Testis (tissue), 3 donors: ENCODE measurements around the gene COL6A2. TPM values are rescaled to one million over a fixed set of nuclear protein-coding genes. Genes with fewer than 3 reads are reported as not detected.

Experiments used
- DNase-seq: peaks from one replicate; pipeline ENCODE4 v3.0.0-alpha.2; 2019
- H3K27ac ChIP-seq, 2 donors: fragments of 200-600 bp; sonication (generic); one replicate each; pipeline ENCODE4 v1.5.1; 2019
- H3K27me3 ChIP-seq: fragments of 200-600 bp; sonication (generic); one replicate; pipeline ENCODE4 v1.5.1; 2019
- H3K36me3 ChIP-seq: fragments of 200-600 bp; sonication (generic); one replicate; pipeline ENCODE4 v1.5.1; 2017; ENCODE audit warnings: low read depth; ENCODE audit errors: missing control alignments
- H3K4me1 ChIP-seq: fragments of 200-600 bp; sonication (generic); one replicate; pipeline ENCODE4 v1.5.1; 2019
- H3K4me3 ChIP-seq, 2 donors: fragments of 200-600 bp; sonication (generic); one replicate each; pipeline ENCODE4 v1.5.1; 2017 to 2019
- H3K9me3 ChIP-seq: fragments of 200-600 bp; sonication (generic); one replicate; pipeline ENCODE4 v1.5.1; 2017
- CTCF ChIP-seq, 3 experiments: fragments of 450-650 bp in 2 of 3; fragments of 200-600 bp in 1 of 3; sonication (generic) in 1 of 3; IDR thresholded peaks; one replicate each; pipeline ENCODE4 v1.5.1; 2016 to 2019; ENCODE audit warnings: antibody characterized with exemption in 3 of 3, mild to moderate bottlenecking in 2 of 3, moderate library complexity in 1 of 3
- POLR2A ChIP-seq: fragments of 450-650 bp; IDR thresholded peaks from one replicate; pipeline ENCODE4 v1.6.1; 2017; ENCODE audit warnings: antibody characterized with exemption, mild to moderate bottlenecking, moderate library complexity
- WGBS, 2 donors: methylation state at CpG; one replicate each; pipeline ENCODE4 v1.1.5; 2018; 5-methylcytosine and 5-hydroxymethylcytosine counted together
- intact Hi-C: fragments of 100-400 bp; cut with DNase I; formaldehyde crosslinking; loops from one replicate; pipeline ENCODE4 v1.15.1; 2023; ENCODE audit warnings: low total_unique reads
- polyA plus RNA-seq: library from polyadenylated mRNA; stranded (reverse); fragments of 350-450 nt; fragmentation: Illumina TruSeq; extraction: RNeasy Lipid Tissue Mini Kit (QIAGEN cat#74804); gene quantifications from one replicate; pipeline ENCODE4 v1.2.3, GENCODE V29; 2014; ENCODE audit warnings: low read depth, low replicate concordance; ENCODE audit not compliant: insufficient read depth
- total RNA-seq, 2 donors: library from RNA; depleted of rRNA; stranded (reverse); fragments of >200 nt; gene quantifications; one replicate each; pipeline ENCODE4 v1.2.3, GENCODE V29; 2016

Gene COL6A2
- total and polyA plus RNA-seq, 3 donors from 2014 or later: 192 to 362 (median 236) TPM

GRCh38 chr21:46112725-46113215 is 14.9 kb downstream of the COL6A2 start:
- no peaks in the 10 kb centered on the region for H3K9me3 ChIP-seq
- H3K27ac ChIP-seq: no peak overlapping the region
- no peaks in the 10 kb centered on the region for H3K36me3 ChIP-seq
- peak; percentile 11 for DNase-seq
- TF ChIP-seq CTCF (IDR thresholded peaks at IDR 0.05) (no peak), POLR2A (no peak)
- no peaks in the 10 kb centered on the region for H3K27me3 ChIP-seq
- no peak overlapping the region for H3K4me3 ChIP-seq
- 83 to 95% methylated on average over 12 to 18 of the region's 20 CpGs for WGBS, 2 donors
- intact Hi-C loops: no loop called here
- no peaks in the 10 kb centered on the region for H3K4me1 ChIP-seq

- 94 to 95% methylated on average over 16 of the region's 16 CpGs for whole genome bisulfite sequencing, 2 donors
- no peak overlapping the region for H3K4me3 ChIP-seq
- intact Hi-C loops: no loop called here
- no peak for TF ChIP-seq CTCF (IDR thresholded peaks at IDR 0.05)
- TF ChIP-seq POLR2A: no peak
- DNase-seq: no peak
- no peaks in the 10 kb centered on the region for H3K4me1 ChIP-seq
- H3K36me3 ChIP-seq: no peaks in the 10 kb centered on the region
- H3K27ac ChIP-seq: no peak overlapping the region
- no peaks in the 10 kb centered on the region for H3K9me3 ChIP-seq
- H3K27me3 ChIP-seq: no peaks in the 10 kb centered on the region
Observed at GRCh38 chr21:46113497-46114176, 15.7 kb downstream of the COL6A2 start.

- DNase-seq: peak; percentile 12
- Histone ChIP-seq H3K36me3 (no peaks in the 10 kb centered on the region), H3K4me3 (no peak overlapping the region), H3K27ac (no peak overlapping the region), H3K9me3 (no peaks in the 10 kb centered on the region), H3K4me1 (no peaks in the 10 kb centered on the region), H3K27me3 (no peaks in the 10 kb centered on the region)
- 93 to 97% methylated on average over 4 of the region's 4 CpGs for WGBS, 2 donors
- intact Hi-C loops: no loop called here
- TF ChIP-seq CTCF (IDR thresholded peaks at IDR 0.05) (no peak), POLR2A (no peak)
Observed at GRCh38 chr21:46114963-46115362, 17.1 kb downstream of the COL6A2 start.

GRCh38 chr21:46115441-46116188 is 17.7 kb downstream of the COL6A2 start:
- no peaks in the 10 kb centered on the region for H3K36me3 ChIP-seq
- 93% methylated on average over 4 to 17 of the region's 17 CpGs for WGBS, 2 donors
- DNase-seq: peak; percentile 10
- no peak overlapping the region for H3K4me3 ChIP-seq
- H3K9me3 ChIP-seq: no peaks in the 10 kb centered on the region
- H3K27me3 ChIP-seq: no peaks in the 10 kb centered on the region
- no peak for TF ChIP-seq POLR2A
- no peak for TF ChIP-seq CTCF (IDR thresholded peaks at IDR 0.05)
- intact Hi-C loops: no loop called here
- no peak overlapping the region for H3K27ac ChIP-seq
- H3K4me1 ChIP-seq: no peaks in the 10 kb centered on the region
